ENCODE measurements around the gene KIRREL3. TPM values are rescaled to one million over a fixed set of nuclear protein-coding genes. Genes with fewer than 3 reads are reported as not detected.
A peak's percentile ranks its signal among the peaks of the same experiment; 100 is the strongest.

KIRREL3 gene
- total RNA-seq, 1 donor from 2014 or later = 0.38 TPM

- Mint-ChIP-seq H3K27me3 (ENCODE audit: unreplicated experiment) (peaks cover 5% of the 10 kb centered on the region), H3K36me3 (ENCODE audit: low read depth, unreplicated experiment) (no peaks in the 10 kb centered on the region), H3K27ac (ENCODE audit: unreplicated experiment) (no peak overlapping the region), H3K9me3 (ENCODE audit: unreplicated experiment) (no peaks in the 10 kb centered on the region), H3K4me1 (ENCODE audit: unreplicated experiment) (no peaks in the 10 kb centered on the region), H3K4me3 (ENCODE audit: unreplicated experiment) (no peak overlapping the region)
- TF ChIP-seq CTCF (IDR thresholded peaks at IDR 0.05; ENCODE audit: unreplicated experiment) = peak; percentile 80
- DNase-seq (ENCODE audit: low spot score) = peak; percentile 84
These were observed 10.4 kb downstream of the KIRREL3 start for GRCh38 chr11:126989942-126990715.

GRCh38 chr11:126988655-126989054 lies 11.9 kb downstream of the KIRREL3 start:
- TF ChIP-seq CTCF (IDR thresholded peaks at IDR 0.05; ENCODE audit: unreplicated experiment) = no peak
- Mint-ChIP-seq H3K4me1 (ENCODE audit: unreplicated experiment) (no peaks in the 10 kb centered on the region), H3K36me3 (ENCODE audit: low read depth, unreplicated experiment) (no peaks in the 10 kb centered on the region), H3K9me3 (ENCODE audit: unreplicated experiment) (no peaks in the 10 kb centered on the region), H3K27ac (ENCODE audit: unreplicated experiment) (no peak overlapping the region), H3K27me3 (ENCODE audit: unreplicated experiment) (peaks cover 5% of the 10 kb centered on the region), H3K4me3 (ENCODE audit: unreplicated experiment) (no peak overlapping the region)
- DNase-seq (ENCODE audit: low spot score) = no peak

- DNase-seq (ENCODE audit: low spot score) = no peak
- Mint-ChIP-seq H3K27ac (ENCODE audit: unreplicated experiment) (no peak overlapping the region), H3K36me3 (ENCODE audit: low read depth, unreplicated experiment) (no peaks in the 10 kb centered on the region), H3K4me1 (ENCODE audit: unreplicated experiment) (peaks cover 4% of the 10 kb centered on the region), H3K27me3 (ENCODE audit: unreplicated experiment) (peaks cover 5% of the 10 kb centered on the region), H3K4me3 (ENCODE audit: unreplicated experiment) (no peak overlapping the region), H3K9me3 (ENCODE audit: unreplicated experiment) (no peaks in the 10 kb centered on the region)
- TF ChIP-seq CTCF (IDR thresholded peaks at IDR 0.05; ENCODE audit: unreplicated experiment) = no peak
These were observed 18.9 kb downstream of the KIRREL3 start for GRCh38 chr11:126981635-126982034.

GRCh38 chr11:126978911-126979310 lies 21.7 kb downstream of the KIRREL3 start:
- no peak for DNase-seq (ENCODE audit: low spot score)
- H3K9me3 Mint-ChIP-seq (ENCODE audit: unreplicated experiment) = no peaks in the 10 kb centered on the region
- no peak overlapping the region for H3K4me3 Mint-ChIP-seq (ENCODE audit: unreplicated experiment)
- no peak for TF ChIP-seq CTCF (IDR thresholded peaks at IDR 0.05; ENCODE audit: unreplicated experiment)
- H3K4me1 Mint-ChIP-seq (ENCODE audit: unreplicated experiment) = peaks cover 4% of the 10 kb centered on the region
- H3K27ac Mint-ChIP-seq (ENCODE audit: unreplicated experiment) = no peak overlapping the region
- H3K36me3 Mint-ChIP-seq (ENCODE audit: low read depth, unreplicated experiment) = no peaks in the 10 kb centered on the region
- H3K27me3 Mint-ChIP-seq (ENCODE audit: unreplicated experiment) = peaks cover 2% of the 10 kb centered on the region

GRCh38 chr11:126978165-126978564 lies 22.4 kb downstream of the KIRREL3 start:
- Mint-ChIP-seq H3K4me1 (ENCODE audit: unreplicated experiment) (peaks cover 4% of the 10 kb centered on the region), H3K36me3 (ENCODE audit: low read depth, unreplicated experiment) (no peaks in the 10 kb centered on the region), H3K4me3 (ENCODE audit: unreplicated experiment) (no peak overlapping the region), H3K9me3 (ENCODE audit: unreplicated experiment) (no peaks in the 10 kb centered on the region), H3K27me3 (ENCODE audit: unreplicated experiment) (peaks cover 2% of the 10 kb centered on the region), H3K27ac (ENCODE audit: unreplicated experiment) (no peak overlapping the region)
- DNase-seq (ENCODE audit: low spot score) = no peak
- no peak for TF ChIP-seq CTCF (IDR thresholded peaks at IDR 0.05; ENCODE audit: unreplicated experiment)
